H1 (cell line): ENCODE measurements around the gene DNAAF6. TPM values are rescaled to one million over a fixed set of nuclear protein-coding genes. Genes with fewer than 3 reads are reported as not detected.

ENCODE experiments used
- CTCF ChIA-PET: fragments of 300-600 bp; sonication (Branson Sonifier 250); formaldehyde crosslinking; loops from one replicate; lab custom pipeline; 2021; ENCODE audit not compliant: partially characterized antibody; lab: Charles Lee
- POLR2A ChIA-PET: fragments of 300-600 bp; sonication (Branson Sonifier 250); formaldehyde crosslinking; loops from one replicate; lab custom pipeline; 2021; ENCODE audit warnings: inconsistent platforms; ENCODE audit not compliant: partially characterized antibody; lab: Charles Lee
- DNase-seq, 2 experiments: peaks; one replicate each; pipeline versions ENCODE4 v3.0.0 to v3.0.0-alpha.2; 2010 to 2022; ENCODE audit warnings: low spot score in 2 of 2, low read depth in 1 of 2, mixed read lengths in 1 of 2
- FAIRE-seq: peaks from 2 replicates; lab custom pipeline; 2011; peaks lifted over from hg19 to GRCh38; lab: Jason Lieb, UNC
- H2AFZ ChIP-seq: 2 replicates; pipeline ENCODE4 v1.8.1; 2012; ENCODE audit warnings: low read length, inconsistent platforms
- H2AK5ac ChIP-seq: 2 replicates; pipeline ENCODE4 v1.6.1; 2013; ENCODE audit warnings: low read depth, low read length
- H2BK120ac ChIP-seq: replicated peaks from 2 replicates; pipeline ENCODE3; 2013; ENCODE audit warnings: low read depth, low read length, inconsistent platforms
- H2BK12ac ChIP-seq: 2 replicates; pipeline ENCODE4 v1.6.1; 2013; ENCODE audit warnings: low read depth, low read length
- H2BK15ac ChIP-seq: 2 replicates; pipeline ENCODE4 v1.6.1; 2013; ENCODE audit warnings: low read length
- H2BK20ac ChIP-seq: 2 replicates; pipeline ENCODE4 v1.6.1; 2013; ENCODE audit warnings: low read length
- H2BK5ac ChIP-seq: 2 replicates; pipeline ENCODE4 v1.6.1; 2013; ENCODE audit warnings: low read depth, low read length
- H3K14ac ChIP-seq: 2 replicates; pipeline ENCODE4 v1.6.1; 2013; ENCODE audit warnings: inconsistent platforms; ENCODE audit not compliant: insufficient read length
- H3K18ac ChIP-seq: 2 replicates; pipeline ENCODE4 v1.6.1; 2013; ENCODE audit warnings: low read length; ENCODE audit errors: extremely low read depth
- H3K23ac ChIP-seq: 2 replicates; pipeline ENCODE4 v1.6.1; 2013; ENCODE audit warnings: inconsistent platforms; ENCODE audit not compliant: insufficient read length
- H3K23me2 ChIP-seq: 2 replicates; pipeline ENCODE4 v1.6.1; 2013; ENCODE audit warnings: low read depth, low read length
- H3K27ac ChIP-seq: 2 replicates; pipeline ENCODE4 v1.6.1; 2011; ENCODE audit warnings: low read depth, low read length, inconsistent platforms
- H3K27me3 ChIP-seq, 4 experiments: replicated peaks in 1 of 4; 1 replicate in 1 of 4; 2 replicates in 3 of 4; pipeline versions ENCODE4 v1.6.1 to v1.8.1; 2011 to 2013; ENCODE audit warnings: low read length in 3 of 4, mild to moderate bottlenecking in 3 of 4, inconsistent platforms in 2 of 4, mixed read lengths in 2 of 4, moderate library complexity in 1 of 4; ENCODE audit not compliant: control insufficient read depth in 3 of 4, insufficient read depth in 3 of 4; ENCODE audit errors: extremely low read depth in 1 of 4
- H3K36me3 ChIP-seq, 4 experiments: 2 replicates each; pipeline versions ENCODE4 v1.6.1 to v1.8.1; 2011 to 2013; ENCODE audit warnings: mild to moderate bottlenecking in 4 of 4, low read length in 3 of 4, moderate library complexity in 2 of 4, control low read depth in 1 of 4, inconsistent platforms in 1 of 4; ENCODE audit not compliant: insufficient read depth in 4 of 4, control insufficient read depth in 2 of 4
- H3K4ac ChIP-seq: replicated peaks from 2 replicates; pipeline ENCODE3; 2013; ENCODE audit warnings: low read length, low read depth, mixed read lengths, inconsistent platforms; ENCODE audit not compliant: insufficient read length
- H3K4me1 ChIP-seq, 4 experiments: replicated peaks in 1 of 4; 1 replicate in 1 of 4; 2 replicates in 3 of 4; pipeline versions ENCODE4 v1.6.1 to v1.8.1; 2011 to 2013; ENCODE audit warnings: low read length in 3 of 4, inconsistent platforms in 2 of 4, mixed read lengths in 1 of 4; ENCODE audit not compliant: insufficient read depth in 4 of 4, control insufficient read depth in 3 of 4
- H3K4me2 ChIP-seq, 2 experiments: 2 replicates each; pipeline versions ENCODE4 v1.6.1 to v1.8.1; 2011 to 2013; ENCODE audit warnings: low read depth in 2 of 2, low read length in 2 of 2, control low read depth in 1 of 2, inconsistent platforms in 1 of 2, mild to moderate bottlenecking in 1 of 2; ENCODE audit not compliant: insufficient read depth in 1 of 2
- H3K4me3 ChIP-seq, 4 experiments: fragments of 200-600, 300-600 bp in 1 of 4; sonication (generic), shearing (Covaris generic), sonication (Bioruptor Twin) in 1 of 4; 2 replicates each; pipeline versions ENCODE4 v1.5.1 to v1.8.1; 2011 to 2016; ENCODE audit warnings: low read length in 4 of 4, low read depth in 3 of 4, control low read depth in 2 of 4, inconsistent platforms in 2 of 4, mild to moderate bottlenecking in 2 of 4, mixed read lengths in 1 of 4, moderate library complexity in 1 of 4; ENCODE audit not compliant: insufficient read depth in 2 of 4; ENCODE audit errors: extremely low read depth in 1 of 4
- H3K56ac ChIP-seq: replicated peaks from 2 replicates; pipeline ENCODE3; 2013; ENCODE audit warnings: low read depth, mild to moderate bottlenecking, mixed read lengths, low read length, inconsistent platforms; ENCODE audit not compliant: insufficient read length
- H3K79me1 ChIP-seq: 2 replicates; pipeline ENCODE4 v1.6.1; 2013; ENCODE audit warnings: low read depth, low read length, control low read depth
- H3K79me2 ChIP-seq, 2 experiments: 2 replicates each; pipeline versions ENCODE4 v1.6.1 to v1.8.1; 2012 to 2013; ENCODE audit warnings: low read length in 2 of 2, mild to moderate bottlenecking in 2 of 2, inconsistent platforms in 1 of 2; ENCODE audit not compliant: insufficient read depth in 2 of 2, control insufficient read depth in 1 of 2
- H3K9ac ChIP-seq, 4 experiments: replicated peaks in 1 of 4; 1 replicate in 1 of 4; 2 replicates in 3 of 4; pipeline versions ENCODE4 v1.6.1 to v1.8.1; 2011 to 2013; ENCODE audit warnings: low read depth in 3 of 4, low read length in 3 of 4, control low read depth in 2 of 4, mild to moderate bottlenecking in 2 of 4, moderate library complexity in 2 of 4, inconsistent platforms in 1 of 4; ENCODE audit errors: extremely low read depth in 1 of 4
- H3K9me3 ChIP-seq, 2 experiments: 2 replicates each; pipeline versions ENCODE4 v1.6.1 to v1.8.1; 2012 to 2013; ENCODE audit warnings: mild to moderate bottlenecking in 2 of 2, moderate library complexity in 2 of 2, control low read depth in 1 of 2, inconsistent platforms in 1 of 2, low read depth in 1 of 2, low read length in 1 of 2, mixed read lengths in 1 of 2; ENCODE audit not compliant: insufficient read depth in 2 of 2
- H4K20me1 ChIP-seq, 2 experiments: replicated peaks in 1 of 2; 2 replicates each; pipeline versions ENCODE3 to v1.8.1; 2011 to 2013; ENCODE audit warnings: inconsistent platforms in 2 of 2, low read length in 2 of 2, mild to moderate bottlenecking in 1 of 2; ENCODE audit not compliant: insufficient read depth in 2 of 2, control insufficient read depth in 1 of 2
- H4K5ac ChIP-seq: 2 replicates; pipeline ENCODE4 v1.6.1; 2013; ENCODE audit warnings: low read length, low read depth, mixed read lengths, inconsistent platforms; ENCODE audit not compliant: insufficient read length
- H4K8ac ChIP-seq: 2 replicates; pipeline ENCODE4 v1.8.0; 2013; ENCODE audit warnings: mild to moderate bottlenecking, moderate library complexity, low read length, inconsistent platforms; ENCODE audit not compliant: insufficient read depth; ENCODE audit errors: extremely low read depth
- H4K91ac ChIP-seq: replicated peaks from 2 replicates; pipeline ENCODE3; 2013; ENCODE audit warnings: low read length, mixed read lengths, inconsistent platforms; ENCODE audit not compliant: insufficient read length
- JUND ChIP-seq: IDR thresholded peaks from 2 replicates; pipeline ENCODE4 v1.6.1; 2011; ENCODE audit warnings: mild to moderate bottlenecking, improper control_type of control experiment, low read length
- WGBS, 2 experiments: shearing (Covaris generic) in 1 of 2; methylation state at CpG; one replicate each; pipeline versions ENCODE4 v1.1.6 to v1.1.7; 2013 to 2015; ENCODE audit warnings: low lambda C conversion rate in 2 of 2, mixed read lengths in 2 of 2, inconsistent platforms in 1 of 2, low coverage in 1 of 2, missing lambda C conversion rate in 1 of 2; ENCODE audit not compliant: insufficient replicate concordance in 2 of 2, insufficient coverage in 1 of 2, insufficient read length in 1 of 2; ENCODE audit errors: extremely low coverage in 1 of 2, missing lambda C conversion rate in 1 of 2; 5-methylcytosine and 5-hydroxymethylcytosine counted together
- polyA plus RNA-seq, 7 experiments: library from polyadenylated mRNA; depleted of rRNA in 3 of 7; stranded (reverse) in 5 of 7; unstranded in 2 of 7; fragments of >200 nt in 5 of 7; fragments of 200-250 nt in 2 of 7; gene quantifications; 1 replicate in 5 of 7; 2 replicates in 1 of 7; 4 replicates in 1 of 7; pipeline versions ENCODE4 v1.2.1 to v1.2.3, GENCODE V29; 2011 to 2013; ENCODE audit warnings: missing spikeins in 2 of 7, mixed read lengths in 2 of 7
- total RNA-seq: library from RNA; stranded (reverse); fragmentation: NEBNext Ultra II Directional; extraction: Animal tissue kit (Norgen Biotek cat#: 25700); gene quantifications from 2 replicates; pipeline ENCODE4 v1.2.1, GENCODE V29; 2021

DNAAF6 gene
- total and polyA plus RNA-seq, 2 of the 8 experiments (the other 6 are each of a cell fraction or from before 2014, with no cell fraction given), result not detected

- FAIRE-seq, result no peak
- H3K23me2 ChIP-seq, result no peaks in the 10 kb centered on the region; the same call in 1 of the 2 replicates
- no peak overlapping the region for H2BK5ac ChIP-seq
- H4K5ac ChIP-seq, result no peak overlapping the region
- no peak for TF ChIP-seq JUND
- H3K56ac ChIP-seq, result no peak overlapping the region
- H2AFZ ChIP-seq, result no peak overlapping the region
- no peak overlapping the region for H3K4ac ChIP-seq
- H2BK12ac ChIP-seq, result no peak overlapping the region
- H3K4me1 ChIP-seq, result no peaks in the 10 kb centered on the region
- H3K14ac ChIP-seq, result no peak overlapping the region
- H3K4me3 ChIP-seq, result no peak overlapping the region
- H3K9ac ChIP-seq, result no peak overlapping the region
- no peak overlapping the region for H2AK5ac ChIP-seq
- H4K8ac ChIP-seq, result no peak overlapping the region
- 100% methylated on average over 3 of the region's 3 CpGs; no CpG with 5 or more reads in 1 of the 2 experiments for WGBS, 2 experiments
- no peak for DNase-seq
- ChIA-PET CTCF (interaction anchor here (0.6 to 2.8 kb wide), 5 partner anchors 15 to 379 kb away, joined by 3 to 13 read pairs (median 6); no protein-coding TSS in a partner anchor), POLR2A (interaction anchor here (0.9 kb wide), 1 partner anchor 155 kb away, joined by 3 read pairs; the partner anchor contains the start of gene RBM41)
- no peak overlapping the region for H4K91ac ChIP-seq
- no peaks in the 10 kb centered on the region for H3K79me2 ChIP-seq
- no peaks in the 10 kb centered on the region for H3K9me3 ChIP-seq
- no peak overlapping the region for H3K18ac ChIP-seq
- H3K79me1 ChIP-seq, result no peaks in the 10 kb centered on the region
- H3K23ac ChIP-seq, result no peak overlapping the region
- peaks cover 0 to 11% (median 5%) of the 10 kb centered on the region in 4 experiments; a peak in 5 of 7 replicates for H3K27me3 ChIP-seq
- no peak overlapping the region for H3K27ac ChIP-seq
- no peak overlapping the region for H2BK120ac ChIP-seq
- H2BK20ac ChIP-seq, result no peak overlapping the region
- H3K4me2 ChIP-seq, result no peak overlapping the region; a peak in 1 of 4 replicates
- H4K20me1 ChIP-seq, result no peaks in the 10 kb centered on the region
- H3K36me3 ChIP-seq, result no peaks in the 10 kb centered on the region
- no peak overlapping the region for H2BK15ac ChIP-seq
These were observed 67.4 kb downstream of the DNAAF6 start for GRCh38 chrX:107273795-107274194.
